ENCODE results near the gene PIP4K2C.
"Not testable (repeated sequence)": the region's sequence is repeated elsewhere in the genome, so short reads cannot be mapped to it uniquely, and the experiment has no call there.

The PIP4K2C gene

GRCh38 chr12:57579677-57580465, 11.1 kb upstream of the PIP4K2C start:
- DNase-seq (ENCODE audit: insufficient read length) = no peak
- TF ChIP-seq POLR2A (IDR thresholded peaks at IDR 0.05; ENCODE audit: low read depth, low read length) = no peak
- TF ChIP-seq TAF1 (IDR thresholded peaks at IDR 0.05; ENCODE audit: borderline replicate concordance, low read depth, low read length) = no peak
- no peak for TF ChIP-seq POLR2AphosphoS5 (IDR thresholded peaks at IDR 0.05; ENCODE audit: low read depth, low read length)
- FAIRE-seq = no peak

- FAIRE-seq (no peak), DNase-seq (ENCODE audit: insufficient read length) (no peak)
- no peak for TF ChIP-seq POLR2A (IDR thresholded peaks at IDR 0.05; ENCODE audit: low read depth, low read length)
- TF ChIP-seq TAF1 (IDR thresholded peaks at IDR 0.05; ENCODE audit: borderline replicate concordance, low read depth, low read length) = no peak
- TF ChIP-seq POLR2AphosphoS5 (IDR thresholded peaks at IDR 0.05; ENCODE audit: low read depth, low read length) = no peak
These were observed 10.6 kb upstream of the PIP4K2C start for GRCh38 chr12:57580466-57580795.

- no peak for FAIRE-seq
- TF ChIP-seq POLR2A (IDR thresholded peaks at IDR 0.05; ENCODE audit: low read depth, low read length) (no peak), TAF1 (IDR thresholded peaks at IDR 0.05; ENCODE audit: borderline replicate concordance, low read depth, low read length) (no peak), POLR2AphosphoS5 (IDR thresholded peaks at IDR 0.05; ENCODE audit: low read depth, low read length) (no peak)
- DNase-seq (ENCODE audit: insufficient read length) = no peak
These were observed 9.2 kb upstream of the PIP4K2C start for GRCh38 chr12:57581802-57582201.

- no peak for FAIRE-seq
- DNase-seq (ENCODE audit: insufficient read length) = no peak
- TF ChIP-seq POLR2A (IDR thresholded peaks at IDR 0.05; ENCODE audit: low read depth, low read length) = no peak
- no peak for TF ChIP-seq TAF1 (IDR thresholded peaks at IDR 0.05; ENCODE audit: borderline replicate concordance, low read depth, low read length)
- no peak for TF ChIP-seq POLR2AphosphoS5 (IDR thresholded peaks at IDR 0.05; ENCODE audit: low read depth, low read length)
These were observed 8.6 kb upstream of the PIP4K2C start for GRCh38 chr12:57582440-57582839.

- TF ChIP-seq POLR2AphosphoS5 (IDR thresholded peaks at IDR 0.05; ENCODE audit: low read depth, low read length) (no peak), TAF1 (IDR thresholded peaks at IDR 0.05; ENCODE audit: borderline replicate concordance, low read depth, low read length) (no peak), POLR2A (IDR thresholded peaks at IDR 0.05; ENCODE audit: low read depth, low read length) (no peak)
- DNase-seq (ENCODE audit: insufficient read length) = peak; percentile 69
- FAIRE-seq = peak; percentile 69
These were observed 7.8 kb upstream of the PIP4K2C start for GRCh38 chr12:57583008-57583831.

GRCh38 chr12:57584050-57584449, 6.9 kb upstream of the PIP4K2C start:
- FAIRE-seq (no peak), DNase-seq (ENCODE audit: insufficient read length) (no peak)
- TF ChIP-seq POLR2AphosphoS5 (IDR thresholded peaks at IDR 0.05; ENCODE audit: low read depth, low read length) (no peak), POLR2A (IDR thresholded peaks at IDR 0.05; ENCODE audit: low read depth, low read length) (no peak), TAF1 (IDR thresholded peaks at IDR 0.05; ENCODE audit: borderline replicate concordance, low read depth, low read length) (no peak)

GRCh38 chr12:57584690-57585089, 6.3 kb upstream of the PIP4K2C start:
- no peak for TF ChIP-seq POLR2A (IDR thresholded peaks at IDR 0.05; ENCODE audit: low read depth, low read length)
- TF ChIP-seq TAF1 (IDR thresholded peaks at IDR 0.05; ENCODE audit: borderline replicate concordance, low read depth, low read length) = no peak
- TF ChIP-seq POLR2AphosphoS5 (IDR thresholded peaks at IDR 0.05; ENCODE audit: low read depth, low read length) = no peak
- FAIRE-seq (no peak), DNase-seq (ENCODE audit: insufficient read length) (no peak)

- DNase-seq (ENCODE audit: insufficient read length) (no peak), FAIRE-seq (no peak)
- TF ChIP-seq TAF1 (IDR thresholded peaks at IDR 0.05; ENCODE audit: borderline replicate concordance, low read depth, low read length) (no peak), POLR2AphosphoS5 (IDR thresholded peaks at IDR 0.05; ENCODE audit: low read depth, low read length) (no peak), POLR2A (IDR thresholded peaks at IDR 0.05; ENCODE audit: low read depth, low read length) (no peak)
These were observed 5.8 kb upstream of the PIP4K2C start for GRCh38 chr12:57585156-57585555.

- DNase-seq (ENCODE audit: insufficient read length) (no peak), FAIRE-seq (no peak)
- no peak for TF ChIP-seq TAF1 (IDR thresholded peaks at IDR 0.05; ENCODE audit: borderline replicate concordance, low read depth, low read length)
- TF ChIP-seq POLR2A (IDR thresholded peaks at IDR 0.05; ENCODE audit: low read depth, low read length) = no peak
- no peak for TF ChIP-seq POLR2AphosphoS5 (IDR thresholded peaks at IDR 0.05; ENCODE audit: low read depth, low read length)
These were observed 4.9 kb upstream of the PIP4K2C start for GRCh38 chr12:57586128-57586527.

- FAIRE-seq = no peak
- DNase-seq (ENCODE audit: insufficient read length) = no peak
- TF ChIP-seq TAF1 (IDR thresholded peaks at IDR 0.05; ENCODE audit: borderline replicate concordance, low read depth, low read length) (no peak), POLR2AphosphoS5 (IDR thresholded peaks at IDR 0.05; ENCODE audit: low read depth, low read length) (no peak), POLR2A (IDR thresholded peaks at IDR 0.05; ENCODE audit: low read depth, low read length) (no peak)
These were observed 4.1 kb upstream of the PIP4K2C start for GRCh38 chr12:57586832-57587429.

GRCh38 chr12:57588951-57589610, 1.9 kb upstream of the PIP4K2C start:
- not testable (repeated sequence) for DNase-seq (ENCODE audit: insufficient read length); FAIRE-seq

All from GM12892 (cell line).